ENCODE results near the gene PRMT5. TPM values are rescaled to one million over a fixed set of nuclear protein-coding genes. Genes with fewer than 3 reads are reported as not detected.
"Not testable (repeated sequence)": the region's sequence is repeated elsewhere in the genome, so short reads cannot be mapped to it uniquely, and the experiment has no call there.

The PRMT5 gene
- total RNA-seq, 1 donor from 2014 or later = 180 TPM

DNA sequence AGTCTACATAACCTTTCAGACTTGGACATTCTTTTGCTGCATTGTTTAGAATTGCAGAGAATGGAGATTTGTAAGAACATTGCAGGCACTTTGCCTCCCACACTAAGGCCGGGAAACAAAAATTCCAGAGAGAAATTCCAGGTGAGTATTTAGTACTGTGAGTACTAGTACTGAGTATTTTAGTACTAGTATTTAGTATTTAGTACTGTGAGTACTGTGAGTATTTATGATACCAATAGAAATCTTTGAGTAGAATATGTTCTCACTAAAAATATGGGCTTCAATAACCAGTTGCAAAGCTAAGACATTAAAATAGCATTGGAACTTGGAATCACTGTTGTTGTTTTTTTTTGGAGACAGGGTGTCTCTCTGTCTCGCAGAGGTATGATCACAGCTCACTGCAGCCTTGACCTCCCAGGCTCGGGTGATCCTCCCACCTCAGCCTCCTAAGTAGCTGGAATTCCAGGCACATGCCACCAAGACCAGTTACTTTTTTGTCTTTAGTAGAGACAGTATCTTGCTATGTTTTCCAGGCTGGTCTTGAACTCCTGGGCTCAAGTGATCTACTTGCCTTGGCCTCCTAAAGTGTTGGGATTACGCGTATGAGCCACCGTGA is 33.0 kb upstream of the PRMT5 start:
- H3K27me3 Mint-ChIP-seq (ENCODE audit: insufficient read depth) = peaks cover 14% of the 10 kb centered on the region
- no peaks in the 10 kb centered on the region for H3K36me3 Mint-ChIP-seq (ENCODE audit: low read depth)
- intact Hi-C loops (cut with micrococcal nuclease) = no loop called here
- no peaks in the 10 kb centered on the region for H3K9me3 Mint-ChIP-seq
- H3K4me1 Mint-ChIP-seq (ENCODE audit: low read depth) = no peaks in the 10 kb centered on the region
- no peak overlapping the region for H3K27ac Mint-ChIP-seq
- no peak for DNase-seq (ENCODE audit: low spot score)
- H3K4me3 Mint-ChIP-seq = no peak overlapping the region

DNA sequence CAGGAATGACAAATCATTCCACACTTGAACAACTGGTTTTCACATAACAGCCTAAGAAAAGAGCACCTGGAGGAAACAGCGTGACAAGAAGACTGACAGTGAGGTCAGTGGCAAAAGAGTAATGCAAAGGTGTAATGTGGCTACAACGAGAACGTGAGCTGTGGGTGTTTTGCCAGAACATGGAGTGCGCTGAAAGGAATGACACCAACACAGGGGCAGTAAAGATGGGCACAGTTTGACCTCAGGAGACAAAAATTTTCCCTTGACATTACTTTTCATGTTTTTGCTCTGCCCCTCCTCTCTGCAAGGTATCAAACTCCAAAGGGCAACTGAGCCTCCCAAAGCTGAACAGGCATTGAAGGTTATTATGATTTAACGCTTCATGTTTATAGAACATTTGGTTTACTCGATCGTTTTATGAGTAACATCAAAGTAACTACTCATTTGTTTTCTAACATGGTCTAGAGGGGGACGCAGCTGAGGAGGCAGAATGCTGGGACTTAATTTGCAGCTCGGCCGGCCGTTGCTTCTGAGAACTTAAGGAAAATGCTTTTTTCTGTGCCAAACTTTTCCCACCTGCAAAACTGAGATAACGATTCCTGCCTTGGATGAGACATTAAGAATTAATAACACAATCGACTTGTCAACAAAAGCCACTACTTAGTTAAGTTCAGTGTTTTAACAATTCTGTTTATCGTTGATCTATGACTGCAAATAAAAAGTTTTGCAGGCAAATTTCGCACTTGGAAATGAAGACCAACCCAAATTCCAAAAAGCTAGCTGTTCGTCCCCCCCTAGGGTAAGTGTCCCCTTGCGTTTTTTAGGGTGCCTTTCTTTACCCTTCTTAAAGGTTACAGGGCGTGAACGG is 26.8 kb upstream of the PRMT5 start:
- no peak for DNase-seq (ENCODE audit: low spot score)
- Mint-ChIP-seq H3K9me3 (no peaks in the 10 kb centered on the region), H3K4me3 (peak overlapping the region; percentile 93), H3K36me3 (ENCODE audit: low read depth) (peaks cover 6% of the 10 kb centered on the region), H3K4me1 (ENCODE audit: low read depth) (peaks cover 17% of the 10 kb centered on the region), H3K27ac (peak overlapping the region; percentile 86), H3K27me3 (ENCODE audit: insufficient read depth) (peaks cover 3% of the 10 kb centered on the region)
- intact Hi-C loops (cut with micrococcal nuclease) = loop anchor here (2.0 kb wide), 1 partner anchor 51 kb away; no protein-coding TSS in a partner anchor

DNA sequence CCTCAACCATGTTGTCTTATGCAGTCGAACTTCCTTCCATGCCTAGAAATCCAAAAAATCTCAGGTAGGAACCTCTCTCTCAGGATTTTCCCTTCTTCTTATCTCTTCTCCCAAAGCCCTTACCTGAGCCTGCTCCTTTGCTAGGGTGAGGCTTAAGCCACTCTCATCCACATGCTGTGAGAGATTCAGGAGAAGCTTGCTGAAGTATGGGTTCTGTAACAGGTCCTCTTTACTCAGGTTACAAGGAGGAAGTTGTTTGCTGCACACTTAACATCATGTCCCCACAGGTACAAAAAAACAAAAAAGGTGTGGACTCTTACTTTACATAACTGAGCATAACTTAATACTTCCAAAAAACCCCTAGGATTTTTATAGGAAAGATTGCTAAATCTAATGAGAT is 23.2 kb upstream of the PRMT5 start:
- H3K4me1 Mint-ChIP-seq (ENCODE audit: low read depth) = peaks cover 17% of the 10 kb centered on the region
- H3K9me3 Mint-ChIP-seq = no peaks in the 10 kb centered on the region
- H3K36me3 Mint-ChIP-seq (ENCODE audit: low read depth) = peaks cover 13% of the 10 kb centered on the region
- no peak overlapping the region for H3K27ac Mint-ChIP-seq
- no peak for DNase-seq (ENCODE audit: low spot score)
- H3K27me3 Mint-ChIP-seq (ENCODE audit: insufficient read depth) = no peaks in the 10 kb centered on the region
- intact Hi-C loops (cut with micrococcal nuclease) = no loop called here
- no peak overlapping the region for H3K4me3 Mint-ChIP-seq

DNA sequence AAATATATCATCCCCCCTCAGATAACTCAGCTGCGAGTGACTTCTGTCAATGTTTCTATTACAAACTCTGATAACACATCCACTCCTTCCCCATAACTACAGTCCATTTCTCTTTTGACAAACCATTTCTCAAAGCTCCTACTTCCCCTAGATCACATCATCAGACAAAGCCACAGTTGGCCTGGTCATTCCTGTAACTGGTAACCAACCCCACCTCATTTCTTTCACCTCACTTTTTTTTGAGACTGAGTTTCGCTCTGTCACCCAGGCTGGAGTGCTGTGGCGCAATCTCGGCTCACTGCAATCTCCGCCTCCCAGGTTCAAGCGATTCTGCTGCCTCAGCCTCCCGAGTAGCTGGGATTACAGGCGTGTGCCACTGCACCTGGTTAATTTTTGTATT is 22.6 kb upstream of the PRMT5 start:
- H3K36me3 Mint-ChIP-seq (ENCODE audit: low read depth) = peaks cover 18% of the 10 kb centered on the region
- intact Hi-C loops (cut with micrococcal nuclease); H3K9me3 Mint-ChIP-seq; H3K27ac Mint-ChIP-seq; H3K4me3 Mint-ChIP-seq; H3K27me3 Mint-ChIP-seq (ENCODE audit: insufficient read depth); DNase-seq (ENCODE audit: low spot score): not testable (repeated sequence)
- peaks cover 17% of the 10 kb centered on the region for H3K4me1 Mint-ChIP-seq (ENCODE audit: low read depth)

DNA sequence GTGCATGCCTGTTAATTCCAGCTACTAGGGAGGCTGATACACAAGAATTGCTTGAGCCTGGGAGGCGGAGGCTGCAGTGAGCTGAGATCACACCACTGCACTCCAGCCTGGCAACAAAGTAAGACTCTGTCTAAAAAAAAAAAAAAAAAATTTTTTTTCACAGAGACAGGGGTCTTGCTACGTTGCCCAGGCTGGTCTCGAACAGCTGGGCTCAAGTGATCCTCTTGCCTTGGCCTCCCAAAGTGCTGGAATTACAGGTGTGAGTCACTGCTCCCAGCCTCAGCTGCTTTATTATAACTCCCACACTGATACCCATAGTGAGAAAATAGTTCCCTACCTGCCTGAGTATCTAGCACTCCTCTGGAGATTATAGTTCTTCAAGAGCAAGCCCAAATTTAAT is 16.5 kb upstream of the PRMT5 start:
- intact Hi-C loops (cut with micrococcal nuclease) = no loop called here
- Mint-ChIP-seq H3K9me3 (no peaks in the 10 kb centered on the region), H3K36me3 (ENCODE audit: low read depth) (peaks cover 19% of the 10 kb centered on the region), H3K27me3 (ENCODE audit: insufficient read depth) (no peaks in the 10 kb centered on the region), H3K27ac (no peak overlapping the region), H3K4me1 (ENCODE audit: low read depth) (no peaks in the 10 kb centered on the region), H3K4me3 (no peak overlapping the region)
- no peak for DNase-seq (ENCODE audit: low spot score)

DNA sequence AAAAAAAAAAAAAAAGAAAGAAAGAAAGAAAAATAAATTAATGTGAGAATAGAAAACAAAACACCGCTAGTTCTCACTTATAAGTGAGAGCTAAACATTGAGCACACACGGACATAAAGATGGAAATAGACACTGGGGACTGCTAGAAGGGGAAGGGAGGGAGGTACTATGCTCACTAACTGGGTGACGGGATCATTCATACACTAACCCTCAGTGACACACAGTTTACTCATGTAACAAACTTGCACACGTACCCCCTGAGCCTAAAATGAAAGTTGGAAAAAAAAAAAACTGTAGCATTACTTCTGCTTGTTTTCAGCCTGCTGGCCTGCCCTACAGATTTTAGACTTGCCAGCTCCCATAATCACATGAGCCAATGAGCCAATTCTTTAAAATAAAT is 10.5 kb upstream of the PRMT5 start:
- intact Hi-C loops (cut with micrococcal nuclease) = no loop called here
- Mint-ChIP-seq H3K27me3 (ENCODE audit: insufficient read depth) (no peaks in the 10 kb centered on the region), H3K4me3 (no peak overlapping the region), H3K9me3 (no peaks in the 10 kb centered on the region), H3K36me3 (ENCODE audit: low read depth) (peaks cover 5% of the 10 kb centered on the region), H3K27ac (no peak overlapping the region), H3K4me1 (ENCODE audit: low read depth) (no peaks in the 10 kb centered on the region)
- DNase-seq (ENCODE audit: low spot score) = no peak

DNA sequence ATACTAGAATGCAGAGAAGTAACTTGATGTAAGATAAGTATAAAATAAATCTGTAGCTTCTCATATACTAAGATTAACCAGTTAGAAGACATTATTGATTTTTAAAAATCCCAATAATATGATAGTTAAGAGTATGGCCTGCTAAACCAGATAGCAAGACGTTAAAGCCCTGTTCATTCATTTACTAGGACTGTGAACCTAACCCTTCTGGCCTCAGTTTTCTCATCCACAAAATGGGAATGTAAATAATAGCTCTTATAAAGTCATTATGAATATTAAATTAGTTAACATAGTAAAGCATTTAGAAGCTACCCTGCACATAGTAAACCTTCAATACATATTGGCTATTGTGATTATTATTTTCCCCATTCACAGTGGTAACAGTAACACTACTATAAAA is 6.0 kb upstream of the PRMT5 start:
- intact Hi-C loops (cut with micrococcal nuclease) = no loop called here
- Mint-ChIP-seq H3K27me3 (ENCODE audit: insufficient read depth) (no peaks in the 10 kb centered on the region), H3K9me3 (no peaks in the 10 kb centered on the region), H3K36me3 (ENCODE audit: low read depth) (peaks cover 2% of the 10 kb centered on the region), H3K27ac (no peak overlapping the region), H3K4me3 (no peak overlapping the region), H3K4me1 (ENCODE audit: low read depth) (peaks cover 4% of the 10 kb centered on the region)
- DNase-seq (ENCODE audit: low spot score) = no peak

DNA sequence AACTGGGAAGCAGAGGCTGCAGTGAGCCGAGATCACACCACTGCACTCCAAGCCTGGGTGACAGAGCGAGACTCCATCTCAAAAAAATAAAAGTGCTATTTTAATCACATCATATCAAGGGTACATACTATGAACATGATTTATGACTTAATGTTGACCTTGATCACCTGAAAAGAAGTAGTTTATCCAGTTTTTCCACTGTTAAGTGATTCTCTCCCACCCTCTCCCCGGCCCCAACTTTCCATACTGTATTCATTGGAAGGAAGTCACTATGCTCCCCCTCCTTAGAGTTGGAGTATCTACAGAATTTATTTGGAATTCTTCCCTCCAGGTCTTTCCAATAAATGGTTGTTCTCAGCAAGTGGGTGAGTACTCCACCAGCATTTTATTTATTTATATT is 3.0 kb upstream of the PRMT5 start:
- H3K36me3 Mint-ChIP-seq (ENCODE audit: low read depth) = peaks cover 5% of the 10 kb centered on the region

DNA sequence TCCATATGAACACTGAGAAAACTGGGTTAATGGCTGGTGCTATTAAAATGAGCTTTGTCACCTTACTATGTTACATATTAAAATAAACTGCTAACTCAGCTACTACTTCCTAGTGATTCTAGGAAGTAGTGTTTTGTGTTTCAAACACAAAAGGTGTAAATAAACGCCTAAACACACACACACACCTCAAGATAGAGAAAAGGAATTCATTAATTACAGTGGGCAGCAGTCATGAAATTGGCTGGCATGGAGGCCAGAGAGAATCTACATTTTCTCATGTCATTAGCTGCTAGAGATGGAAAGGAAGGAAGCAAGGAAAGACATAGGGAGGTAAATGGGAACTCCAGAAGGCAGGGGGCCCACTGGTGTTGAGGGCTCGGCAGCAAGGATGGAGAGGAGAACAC is 787 bp upstream of the PRMT5 start:
- Mint-ChIP-seq H3K9me3 (no peaks in the 10 kb centered on the region), H3K36me3 (ENCODE audit: low read depth) (peaks cover 20% of the 10 kb centered on the region), H3K4me1 (ENCODE audit: low read depth) (peaks cover 32% of the 10 kb centered on the region), H3K4me3 (no peak overlapping the region), H3K27me3 (ENCODE audit: insufficient read depth) (no peaks in the 10 kb centered on the region), H3K27ac (no peak overlapping the region)
- intact Hi-C loops (cut with micrococcal nuclease) = loop anchor here (1.0 kb wide), 11 partner anchors 11 to 391 kb away; partner anchors contain the start of genes ACIN1, C14orf119, HAUS4 and PABPN1
- no peak for DNase-seq (ENCODE audit: low spot score)

More for the DNA sequence above, 3.0 kb upstream of the PRMT5 start:
- no peaks in the 10 kb centered on the region for H3K9me3 Mint-ChIP-seq
- no peak overlapping the region for H3K4me3 Mint-ChIP-seq
- H3K27ac Mint-ChIP-seq = no peak overlapping the region
- intact Hi-C loops (cut with micrococcal nuclease) = no loop called here
- DNase-seq (ENCODE audit: low spot score) = no peak
- peaks cover 17% of the 10 kb centered on the region for H3K4me1 Mint-ChIP-seq (ENCODE audit: low read depth)
- no peaks in the 10 kb centered on the region for H3K27me3 Mint-ChIP-seq (ENCODE audit: insufficient read depth)

DNA sequence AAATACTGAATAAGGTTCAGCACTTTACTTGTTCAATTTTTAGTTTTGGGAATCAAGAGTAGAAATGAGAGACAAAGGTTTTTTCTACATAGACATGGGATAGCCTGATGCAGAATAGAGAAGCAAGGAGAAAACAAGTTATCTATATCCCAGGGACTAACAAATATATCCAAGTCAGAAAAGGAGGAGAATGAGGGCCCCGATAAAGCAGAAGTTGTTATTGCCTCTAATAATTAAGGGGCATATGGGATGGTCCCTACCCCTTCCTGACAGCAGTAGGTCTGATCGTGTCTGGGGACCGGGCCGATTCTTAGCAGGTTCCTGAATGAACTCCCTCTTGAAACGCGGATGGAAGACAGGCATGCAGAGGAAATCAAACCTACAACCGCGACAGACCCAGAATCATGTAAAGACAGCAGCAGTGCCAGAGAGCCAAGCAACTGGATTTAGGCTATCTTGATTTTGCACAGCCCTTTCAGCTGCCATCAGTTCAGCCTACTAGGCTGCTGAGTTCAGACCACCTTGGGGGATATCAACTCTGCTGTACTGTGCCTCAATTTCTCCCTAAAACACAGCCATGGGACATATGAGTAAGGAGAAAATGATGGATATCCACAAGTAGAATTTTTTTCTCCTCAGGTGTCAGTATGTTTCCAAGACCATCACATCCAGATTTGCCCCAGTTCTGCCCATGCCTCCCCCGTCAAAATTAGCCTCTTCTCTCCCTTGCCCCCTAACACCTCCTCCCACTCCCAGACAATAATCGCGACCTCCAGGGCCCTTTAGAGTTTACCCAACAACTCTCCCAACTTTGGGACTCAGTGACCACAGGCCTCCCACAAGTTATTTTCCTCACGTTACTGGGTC is 706 bp downstream of the PRMT5 start:
- H3K4me3 Mint-ChIP-seq = no peak overlapping the region

DNA sequence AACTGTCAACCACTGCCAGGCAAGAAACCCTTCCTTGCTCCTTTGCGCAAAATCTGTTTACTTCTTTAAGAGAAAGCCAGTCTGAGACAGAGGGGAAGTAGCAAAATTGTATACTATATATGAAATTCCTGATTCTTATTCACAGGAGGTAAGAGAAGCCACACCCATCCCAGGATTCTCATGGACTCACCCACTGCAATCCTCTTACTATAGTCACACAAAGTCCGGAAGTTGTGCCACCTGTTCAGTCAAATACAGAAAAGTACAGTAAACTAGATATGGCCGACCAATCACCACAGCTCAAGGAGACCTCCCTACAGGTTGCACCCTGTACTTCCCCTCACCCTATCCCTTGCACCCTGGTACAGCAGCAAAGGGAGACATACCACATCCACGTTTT is 2.9 kb downstream of the PRMT5 start:
- Mint-ChIP-seq H3K27ac (no peak overlapping the region), H3K9me3 (no peaks in the 10 kb centered on the region), H3K4me1 (ENCODE audit: low read depth) (peaks cover 34% of the 10 kb centered on the region), H3K27me3 (ENCODE audit: insufficient read depth) (no peaks in the 10 kb centered on the region), H3K4me3 (no peak overlapping the region), H3K36me3 (ENCODE audit: low read depth) (peaks cover 42% of the 10 kb centered on the region)
- intact Hi-C loops (cut with micrococcal nuclease) = no loop called here
- DNase-seq (ENCODE audit: low spot score) = no peak

More for the DNA sequence above, 706 bp downstream of the PRMT5 start:
- H3K36me3 Mint-ChIP-seq (ENCODE audit: low read depth) = peaks cover 32% of the 10 kb centered on the region
- H3K27ac Mint-ChIP-seq = no peak overlapping the region
- H3K27me3 Mint-ChIP-seq (ENCODE audit: insufficient read depth) = no peaks in the 10 kb centered on the region
- no peaks in the 10 kb centered on the region for H3K9me3 Mint-ChIP-seq
- no peak for DNase-seq (ENCODE audit: low spot score)
- intact Hi-C loops (cut with micrococcal nuclease) = loop anchor here (1.0 kb wide), 10 partner anchors 9 to 1472 kb away; partner anchors contain the start of genes ACIN1, C14orf119, CHD8 and HAUS4
- H3K4me1 Mint-ChIP-seq (ENCODE audit: low read depth) = peaks cover 32% of the 10 kb centered on the region

DNA sequence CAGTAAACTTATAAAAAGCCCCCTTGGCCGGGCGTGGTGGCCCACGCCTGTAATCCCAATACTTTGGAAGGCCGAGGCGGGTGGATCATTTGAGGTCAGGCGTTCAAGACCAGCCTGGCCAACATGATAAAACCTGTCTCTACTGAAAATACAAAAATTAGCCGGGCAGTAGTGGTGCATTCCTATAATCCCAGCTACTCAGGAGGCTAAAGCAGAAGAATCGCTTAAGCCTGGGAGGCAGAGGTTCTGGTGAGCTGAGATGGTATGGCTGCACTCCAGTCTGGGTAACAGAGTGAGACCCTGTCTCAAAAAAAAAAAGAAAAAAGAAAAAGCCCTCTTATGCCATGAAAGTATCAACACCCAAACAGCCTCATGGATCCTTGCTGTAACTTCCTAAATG is 3.7 kb downstream of the PRMT5 start:
- H3K9me3 Mint-ChIP-seq = no peaks in the 10 kb centered on the region
- H3K27ac Mint-ChIP-seq = no peak overlapping the region
- H3K36me3 Mint-ChIP-seq (ENCODE audit: low read depth) = peaks cover 49% of the 10 kb centered on the region
- peaks cover 42% of the 10 kb centered on the region for H3K4me1 Mint-ChIP-seq (ENCODE audit: low read depth)
- no peak for DNase-seq (ENCODE audit: low spot score)
- H3K27me3 Mint-ChIP-seq (ENCODE audit: insufficient read depth) = no peaks in the 10 kb centered on the region
- intact Hi-C loops (cut with micrococcal nuclease) = no loop called here
- no peak overlapping the region for H3K4me3 Mint-ChIP-seq
